A549 (cell line): ENCODE results near the gene VEGFC. TPM values are rescaled to one million over a fixed set of nuclear protein-coding genes. Genes with fewer than 3 reads are reported as not detected.

Experiments used
- ATAC-seq, 2 experiments: fragments of 200-7000 bp in 1 of 2; fragments of >200 bp in 1 of 2; cut with Nextera tagmentation in 1 of 2; cut with Tn5 transposase in 1 of 2; 3 replicates each; pipeline versions ENCODE4 v1.8.0 to v1.9.1; 2018 to 2020; ENCODE audit warnings: mild to moderate bottlenecking in 1 of 2, moderate library complexity in 1 of 2
- CTCF ChIA-PET: fragments of 300-600 bp; sonication (Branson Sonifier 250); formaldehyde crosslinking; extraction: SDS; loops from one replicate; lab custom pipeline; 2021; ENCODE audit warnings: antibody characterized with exemption, inconsistent platforms; lab: Yijun Ruan, JAX
- POLR2A ChIA-PET: fragments of 350-600 bp; formaldehyde crosslinking; extraction: SDS; loops from one replicate; lab custom pipeline; 2021; ENCODE audit warnings: antibody characterized with exemption, inconsistent platforms; lab: Yijun Ruan, JAX
- DNase-seq, 2 experiments: peaks; one replicate each; pipeline versions ENCODE4 v3.0.0 to v3.0.0-alpha.2; 2011 to 2016; ENCODE audit warnings: low read depth in 1 of 2, low spot score in 1 of 2
- FAIRE-seq: peaks from 2 replicates; lab custom pipeline; 2011; peaks lifted over from hg19 to GRCh38; lab: Jason Lieb, UNC
- H3K27ac ChIP-seq, 2 experiments: fragments of >200 bp; sonication (Bioruptor Twin); formaldehyde crosslinking; 3 replicates each; pipeline ENCODE4 v1.5.1; 2016 to 2017
- H3K4me1 ChIP-seq: fragments of >200 bp; sonication (Bioruptor Twin); formaldehyde crosslinking; 3 replicates; pipeline ENCODE4 v1.6.1; 2016
- H3K4me2 ChIP-seq: fragments of >200 bp; sonication (Bioruptor Twin); formaldehyde crosslinking; 3 replicates; pipeline ENCODE4 v1.6.1; 2016
- H3K4me3 ChIP-seq: fragments of >200 bp; sonication (Bioruptor Twin); formaldehyde crosslinking; 3 replicates; pipeline ENCODE4 v1.5.1; 2016
- H3K9me3 ChIP-seq: fragments of >200 bp; sonication (Bioruptor Twin); formaldehyde crosslinking; 3 replicates; pipeline ENCODE4 v1.6.1; 2016
- ATOH8 ChIP-seq: fragments of 250-450 bp; sonication (Bioruptor Pico); IDR thresholded peaks from 2 replicates; pipeline ENCODE4 v1.5.0; 2020; ENCODE audit warnings: low read depth, mild to moderate bottlenecking, moderate library complexity
- BHLHE40 ChIP-seq: IDR thresholded peaks from 2 replicates; pipeline ENCODE4 v1.6.1; 2012; ENCODE audit warnings: low read depth, low read length, inconsistent platforms
- CBX2 ChIP-seq: fragments of 200-600 bp; sonication (generic); IDR thresholded peaks from 2 replicates; pipeline ENCODE4 v1.6.1; 2016; ENCODE audit warnings: low read depth, mild to moderate bottlenecking, borderline replicate concordance
- CBX8 ChIP-seq: fragments of 200-600 bp; sonication (generic); IDR thresholded peaks from 2 replicates; pipeline ENCODE4 v1.6.1; 2016
- CHD2 ChIP-seq: fragments of 150-350 bp; IDR thresholded peaks from 2 replicates; pipeline ENCODE4 v1.6.1; 2014; ENCODE audit warnings: low read length; ENCODE audit not compliant: partially characterized antibody
- EHF ChIP-seq: fragments of 250-450 bp; sonication (Bioruptor Pico); IDR thresholded peaks from 2 replicates; pipeline ENCODE4 v1.5.0; 2020; ENCODE audit warnings: mild to moderate bottlenecking
- EHMT2 ChIP-seq: fragments of 200-600 bp; sonication (generic); IDR thresholded peaks from 2 replicates; pipeline ENCODE4 v1.6.1; 2016; ENCODE audit warnings: antibody characterized with exemption, low read depth, mild to moderate bottlenecking, moderate library complexity
- ELK1 ChIP-seq: fragments of 150-350 bp; IDR thresholded peaks from 2 replicates; pipeline ENCODE4 v1.6.1; 2014; ENCODE audit warnings: low read depth, mild to moderate bottlenecking, low read length
- EP300 ChIP-seq, 2 experiments: fragments of >200 bp; sonication (Bioruptor Twin); formaldehyde crosslinking; IDR thresholded peaks; 2 replicates in 1 of 2; 3 replicates in 1 of 2; pipeline ENCODE4 v1.6.1; 2016 to 2017
- FOXS1 ChIP-seq: fragments of 250-450 bp; sonication (Bioruptor Pico); IDR thresholded peaks from 2 replicates; pipeline ENCODE4 v1.5.0; 2020; ENCODE audit warnings: mild to moderate bottlenecking, moderate library complexity
- HMGXB4 ChIP-seq: fragments of 250-450 bp; sonication (Bioruptor Pico); IDR thresholded peaks from 2 replicates; pipeline ENCODE4 v1.5.0; 2021; ENCODE audit warnings: mild to moderate bottlenecking, moderate library complexity, borderline replicate concordance
- HOXB13 ChIP-seq: fragments of 250-450 bp; sonication (Bioruptor Pico); IDR thresholded peaks from 2 replicates; pipeline ENCODE4 v1.5.0; 2020; ENCODE audit warnings: low read depth, mild to moderate bottlenecking, moderate library complexity
- PBX3 ChIP-seq: IDR thresholded peaks from 2 replicates; pipeline ENCODE4 v1.6.1; 2012
- RFX5 ChIP-seq: fragments of 450-650 bp; IDR thresholded peaks from 2 replicates; pipeline ENCODE4 v1.7.1; 2014; ENCODE audit warnings: antibody characterized with exemption, mild to moderate bottlenecking, moderate library complexity
- SMC3 ChIP-seq: fragments of >200 bp; sonication (Bioruptor Twin); formaldehyde crosslinking; IDR thresholded peaks from 3 replicates; pipeline ENCODE4 v1.6.1; 2018; ENCODE audit warnings: inconsistent platforms
- SREBF2 ChIP-seq: fragments of 450-650 bp; IDR thresholded peaks from 2 replicates; pipeline ENCODE4 v1.6.1; 2014; ENCODE audit warnings: mild to moderate bottlenecking, moderate library complexity
- TFCP2L1 ChIP-seq: fragments of 250-450 bp; sonication (Bioruptor Pico); IDR thresholded peaks from 2 replicates; pipeline ENCODE4 v1.5.0; 2021; ENCODE audit warnings: mild to moderate bottlenecking
- USF2 ChIP-seq: fragments of 450-650 bp; IDR thresholded peaks from 2 replicates; pipeline ENCODE4 v1.6.1; 2014; ENCODE audit warnings: antibody characterized with exemption
- ZC3H11A ChIP-seq: fragments of 450-650 bp; IDR thresholded peaks from 2 replicates; pipeline ENCODE4 v1.6.1; 2014; ENCODE audit warnings: antibody characterized with exemption, mild to moderate bottlenecking
- ZFP36 ChIP-seq: fragments of 450-650 bp; IDR thresholded peaks from 2 replicates; pipeline ENCODE4 v1.6.1; 2014; ENCODE audit warnings: borderline replicate concordance; ENCODE audit not compliant: partially characterized antibody
- ZNF302 ChIP-seq: fragments of 250-450 bp; sonication (Bioruptor Pico); IDR thresholded peaks from 2 replicates; pipeline ENCODE4 v1.9.0; 2021; ENCODE audit warnings: inconsistent platforms, mild to moderate bottlenecking, moderate library complexity
- WGBS: methylation state at CpG from one replicate; pipeline ENCODE4 v1.1.6; 2017; ENCODE audit errors: missing lambda C conversion rate; 5-methylcytosine and 5-hydroxymethylcytosine counted together
- polyA plus RNA-seq, 4 experiments: library from polyadenylated mRNA; depleted of rRNA in 3 of 4; stranded (reverse); fragments of >200 nt; fragmentation: RNase III in 1 of 4; extraction: RNeasy Plus Mini Kit Qiagen cat#74134 plus additional on column Dnase treatment in 1 of 4; gene quantifications; 2 replicates in 3 of 4; 3 replicates in 1 of 4; pipeline ENCODE4 v1.2.3, GENCODE V29; 2011 to 2017

The VEGFC gene
- polyA plus RNA-seq, 2 of the 4 experiments (the other 2 are of a cell fraction) = 11.6 to 14.4 TPM

GRCh38 chr4:176708771-176709311 lies 83.9 kb downstream of the VEGFC start:
- Histone ChIP-seq H3K9me3 (no peaks in the 10 kb centered on the region), H3K4me1 (peaks cover 9% of the 10 kb centered on the region), H3K4me2 (no peak overlapping the region), H3K27ac (no peak overlapping the region)
- ChIA-PET POLR2A (no interaction called here), CTCF (no interaction called here)
- no peak for FAIRE-seq
- DNase-seq = no peak
- TF ChIP-seq SREBF2 (no peak), PBX3 (no peak), ZFP36 (no peak), FOXS1 (no peak), ZC3H11A (no peak), CHD2 (no peak), EHMT2 (no peak), BHLHE40 (no peak), EHF (CRISPR knock-in tag) (no peak), USF2 (no peak), CBX2 (no peak), ATOH8 (CRISPR knock-in tag) (no peak), HMGXB4 (CRISPR knock-in tag) (no peak), HOXB13 (CRISPR knock-in tag) (no peak), EP300 (IDR thresholded peaks at IDR 0.05) (no peak), RFX5 (no peak), CBX8 (no peak), ELK1 (no peak), SMC3 (no peak), TFCP2L1 (CRISPR knock-in tag) (no peak)
- TF ChIP-seq, all 56 proteins: peak for 0
- no peak overlapping the region for H3K4me3 ChIP-seq
- no peak for ATAC-seq

- WGBS = 90% methylated on average over 5 of the region's 5 CpGs
- no peak overlapping the region for H3K4me2 ChIP-seq
- DNase-seq (no peak), FAIRE-seq (no peak), ATAC-seq (no peak)
- no peak overlapping the region for H3K27ac ChIP-seq
- ChIA-PET POLR2A (no interaction called here), CTCF (no interaction called here)
- H3K9me3 ChIP-seq = no peaks in the 10 kb centered on the region
- H3K4me1 ChIP-seq = no peaks in the 10 kb centered on the region
- no peak for TF ChIP-seq ZNF302 (CRISPR knock-in tag)
- no peak overlapping the region for H3K4me3 ChIP-seq
Measured at GRCh38 chr4:176690716-176691115, 102.0 kb downstream of the VEGFC start.
